SK-N-SH (cell line): ENCODE data around the gene TBC1D5. TPM values are rescaled to one million over a fixed set of nuclear protein-coding genes. Genes with fewer than 3 reads are reported as not detected.

Source experiments
- CTCF ChIA-PET: fragments of 300-600, 350-600 bp; formaldehyde crosslinking; extraction: SDS; loops from one replicate; lab custom pipeline; 2021; lab: Yijun Ruan, JAX
- POLR2A ChIA-PET: fragments of 350-600 bp; sonication (Branson Sonifier 250); formaldehyde crosslinking; extraction: SDS; loops from one replicate; lab custom pipeline; 2020; ENCODE audit warnings: antibody characterized with exemption, inconsistent platforms; lab: Yijun Ruan, JAX
- DNase-seq: peaks from one replicate; pipeline ENCODE4 v3.0.0; 2012
- H2AFZ ChIP-seq: fragments of 200-600 bp; sonication (generic); 2 replicates; pipeline ENCODE4 v1.8.1; 2016; ENCODE audit warnings: antibody characterized with exemption, mild to moderate bottlenecking, low read depth
- H3F3A ChIP-seq: fragments of 200-600 bp; sonication (generic); replicated peaks from 2 replicates; pipeline ENCODE3; 2016; ENCODE audit warnings: antibody characterized with exemption, mild to moderate bottlenecking; ENCODE audit not compliant: insufficient read depth
- H3K27ac ChIP-seq, 2 experiments: fragments of 200-500 bp in 1 of 2; fragments of 200-600 bp in 1 of 2; sonication (Bioruptor generic) in 1 of 2; sonication (generic), shearing (Covaris generic) in 1 of 2; 2 replicates each; pipeline versions ENCODE4 v1.5.1 to v1.6.1; 2014 to 2016; ENCODE audit warnings: low read depth in 2 of 2, inconsistent platforms in 1 of 2, low read length in 1 of 2, mild to moderate bottlenecking in 1 of 2, mixed read lengths in 1 of 2
- H3K27me3 ChIP-seq: fragments of 200-600 bp; sonication (generic), shearing (Covaris generic); 2 replicates; pipeline ENCODE4 v1.6.1; 2016; ENCODE audit warnings: mixed run types; ENCODE audit not compliant: insufficient read depth
- H3K36me3 ChIP-seq, 2 experiments: fragments of 200-500 bp in 1 of 2; fragments of 200-600 bp in 1 of 2; sonication (Bioruptor generic) in 1 of 2; sonication (generic) in 1 of 2; replicated peaks in 1 of 2; 2 replicates each; pipeline versions ENCODE3 to v1.5.1; 2014 to 2016; ENCODE audit warnings: low read length in 1 of 2, mild to moderate bottlenecking in 1 of 2; ENCODE audit not compliant: insufficient read depth in 2 of 2, control insufficient read depth in 1 of 2
- H3K4me1 ChIP-seq, 2 experiments: fragments of 200-500 bp in 1 of 2; fragments of 200-600 bp in 1 of 2; sonication (Bioruptor generic) in 1 of 2; sonication (generic), shearing (Covaris generic) in 1 of 2; 2 replicates each; pipeline versions ENCODE4 v1.5.1 to v1.6.1; 2014 to 2016; ENCODE audit warnings: low read depth in 1 of 2, low read length in 1 of 2, mixed run types in 1 of 2; ENCODE audit not compliant: insufficient read depth in 2 of 2, control insufficient read depth in 1 of 2
- H3K4me2 ChIP-seq: fragments of 200-600 bp; sonication (generic), shearing (Covaris generic); 2 replicates; pipeline ENCODE4 v1.6.1; 2017; ENCODE audit warnings: mixed run types
- H3K4me3 ChIP-seq, 2 experiments: fragments of 200-500 bp in 1 of 2; fragments of 200-600 bp in 1 of 2; sonication (Bioruptor generic) in 1 of 2; sonication (generic), shearing (Covaris generic) in 1 of 2; 2 replicates each; pipeline versions ENCODE4 v1.5.1 to v1.8.1; 2014 to 2016; ENCODE audit warnings: low read depth in 2 of 2, inconsistent platforms in 1 of 2, low read length in 1 of 2, mild to moderate bottlenecking in 1 of 2, mixed read lengths in 1 of 2, moderate library complexity in 1 of 2
- H3K79me2 ChIP-seq: fragments of 200-600 bp; sonication (generic); 2 replicates; pipeline ENCODE4 v1.8.1; 2017; ENCODE audit warnings: mild to moderate bottlenecking; ENCODE audit not compliant: insufficient read depth
- H3K9ac ChIP-seq: fragments of 200-600 bp; sonication (generic); 2 replicates; pipeline ENCODE4 v1.6.1; 2017; ENCODE audit warnings: mixed run types
- H3K9me2 ChIP-seq: fragments of 200-600 bp; sonication (generic); 2 replicates; pipeline ENCODE4 v1.6.1; 2017; ENCODE audit warnings: mixed run types
- H3K9me3 ChIP-seq: fragments of 200-600 bp; sonication (generic); 2 replicates; pipeline ENCODE4 v1.6.1; 2017; ENCODE audit warnings: mixed run types, mild to moderate bottlenecking, moderate library complexity
- H4K20me1 ChIP-seq: fragments of 200-600 bp; sonication (generic); 2 replicates; pipeline ENCODE4 v1.6.1; 2017; ENCODE audit warnings: mild to moderate bottlenecking, mixed run types; ENCODE audit not compliant: insufficient read depth
- CHD2 ChIP-seq: fragments of 150-350 bp; IDR thresholded peaks from 2 replicates; pipeline ENCODE4 v1.6.1; 2018; ENCODE audit warnings: low read length; ENCODE audit not compliant: partially characterized antibody
- ELF1 ChIP-seq: IDR thresholded peaks from 2 replicates; pipeline ENCODE4 v1.4.0; 2012
- EP300 ChIP-seq, 2 experiments: IDR thresholded peaks; 2 replicates each; pipeline versions ENCODE4 v1.4.0 to v1.6.1; 2012; ENCODE audit warnings: borderline replicate concordance in 1 of 2, low read depth in 1 of 2, low read length in 1 of 2
- EZH2phosphoT487 ChIP-seq: fragments of 200-600 bp; sonication (generic); IDR thresholded peaks from 2 replicates; pipeline ENCODE4 v1.6.1; 2017; ENCODE audit warnings: low read depth, mixed run types, mild to moderate bottlenecking, antibody characterized with exemption, moderate library complexity, borderline replicate concordance
- FOXJ3 ChIP-seq: sonication (generic); formaldehyde crosslinking; IDR thresholded peaks from 2 replicates; pipeline ENCODE4 v1.5.1; 2020; ENCODE audit warnings: mild to moderate bottlenecking, missing genetic modification reagents
- FOXM1 ChIP-seq: IDR thresholded peaks from 2 replicates; pipeline ENCODE4 v1.4.0; 2012; ENCODE audit warnings: low read depth, mild to moderate bottlenecking
- MEF2A ChIP-seq: IDR thresholded peaks from 2 replicates; pipeline ENCODE4 v1.4.0; 2012; ENCODE audit warnings: low read depth, borderline replicate concordance
- NRF1 ChIP-seq: IDR thresholded peaks from 2 replicates; pipeline ENCODE4 v1.6.1; 2012; ENCODE audit warnings: low read depth, mild to moderate bottlenecking, low read length
- POLR2AphosphoS5 ChIP-seq: IDR thresholded peaks from 2 replicates; pipeline ENCODE4 v1.6.1; 2012; ENCODE audit warnings: low read depth, low read length
- RAD21 ChIP-seq: IDR thresholded peaks from 2 replicates; pipeline ENCODE4 v1.6.1; 2012; ENCODE audit warnings: mild to moderate bottlenecking, low read length
- RFX5 ChIP-seq: IDR thresholded peaks from 2 replicates; pipeline ENCODE4 v1.6.1; 2012; ENCODE audit warnings: mild to moderate bottlenecking, improper control_type of control experiment, low read length
- RXRA ChIP-seq: IDR thresholded peaks from 2 replicates; pipeline ENCODE4 v1.4.0; 2012; ENCODE audit warnings: low read depth, mild to moderate bottlenecking, borderline replicate concordance
- SIN3A ChIP-seq: IDR thresholded peaks from 2 replicates; pipeline ENCODE4 v1.6.1; 2012; ENCODE audit warnings: low read depth, mild to moderate bottlenecking, low read length, moderate library complexity, borderline replicate concordance
- TAF1 ChIP-seq: IDR thresholded peaks from 2 replicates; pipeline ENCODE4 v1.6.1; 2012; ENCODE audit warnings: low read depth, mild to moderate bottlenecking, low read length, moderate library complexity, borderline replicate concordance
- YY1 ChIP-seq: IDR thresholded peaks from 2 replicates; pipeline ENCODE4 v1.4.0; 2012; ENCODE audit warnings: low read depth, mild to moderate bottlenecking
- WGBS: methylation state at CpG from one replicate; pipeline ENCODE4 v1.1.6; 2017; ENCODE audit warnings: low lambda C conversion rate; 5-methylcytosine and 5-hydroxymethylcytosine counted together
- polyA plus RNA-seq, 3 experiments: library from polyadenylated mRNA; depleted of rRNA; stranded (reverse); fragments of >200 nt; gene quantifications; 2 replicates each; pipeline ENCODE4 v1.2.3, GENCODE V29; 2012
- TF ChIP-seq, protein P1 (sequence below): fragments of 200-600 bp; sonication (generic); IDR thresholded peaks from 2 replicates; pipeline ENCODE4 v1.6.1; 2017; ENCODE audit warnings: antibody characterized with exemption, mild to moderate bottlenecking, moderate library complexity
- TF ChIP-seq, protein P2 (sequence below): fragments of 150-350 bp; IDR thresholded peaks from 2 replicates; pipeline ENCODE4 v1.6.1; 2016; ENCODE audit warnings: mild to moderate bottlenecking, low read depth, low read length
- TF ChIP-seq, protein P3 (sequence below): IDR thresholded peaks from 2 replicates; pipeline ENCODE4 v1.6.1; 2012; ENCODE audit warnings: mild to moderate bottlenecking, low read depth, low read length, moderate library complexity
- TF ChIP-seq, protein P4 (sequence below): IDR thresholded peaks from 2 replicates; pipeline ENCODE4 v1.4.0; 2012; ENCODE audit warnings: low read depth, borderline replicate concordance

Gene TBC1D5
- polyA plus RNA-seq, 1 of the 3 experiments (the other 2 are of a cell fraction): 19.5 TPM

- no peak overlapping the region for H3K4me2 ChIP-seq
- H3K9ac ChIP-seq: no peak overlapping the region
- POLR2A ChIA-PET: no interaction called here
- no peak overlapping the region for H3K27ac ChIP-seq
- no peaks in the 10 kb centered on the region; a peak in 1 of 4 replicates for H3K4me1 ChIP-seq
- no peak overlapping the region for H2AFZ ChIP-seq
- TF ChIP-seq EP300 (IDR thresholded peaks at IDR 0.05; ENCODE audit: borderline replicate concordance in 1 of 2, low read depth in 1 of 2, low read length in 1 of 2) (no peak), EZH2phosphoT487 (no peak), POLR2AphosphoS5 (no peak), FOXJ3 (no peak), CHD2 (no peak), RFX5 (no peak), FOXM1 (no peak), SIN3A (no peak)
- TF ChIP-seq, protein P1, sequence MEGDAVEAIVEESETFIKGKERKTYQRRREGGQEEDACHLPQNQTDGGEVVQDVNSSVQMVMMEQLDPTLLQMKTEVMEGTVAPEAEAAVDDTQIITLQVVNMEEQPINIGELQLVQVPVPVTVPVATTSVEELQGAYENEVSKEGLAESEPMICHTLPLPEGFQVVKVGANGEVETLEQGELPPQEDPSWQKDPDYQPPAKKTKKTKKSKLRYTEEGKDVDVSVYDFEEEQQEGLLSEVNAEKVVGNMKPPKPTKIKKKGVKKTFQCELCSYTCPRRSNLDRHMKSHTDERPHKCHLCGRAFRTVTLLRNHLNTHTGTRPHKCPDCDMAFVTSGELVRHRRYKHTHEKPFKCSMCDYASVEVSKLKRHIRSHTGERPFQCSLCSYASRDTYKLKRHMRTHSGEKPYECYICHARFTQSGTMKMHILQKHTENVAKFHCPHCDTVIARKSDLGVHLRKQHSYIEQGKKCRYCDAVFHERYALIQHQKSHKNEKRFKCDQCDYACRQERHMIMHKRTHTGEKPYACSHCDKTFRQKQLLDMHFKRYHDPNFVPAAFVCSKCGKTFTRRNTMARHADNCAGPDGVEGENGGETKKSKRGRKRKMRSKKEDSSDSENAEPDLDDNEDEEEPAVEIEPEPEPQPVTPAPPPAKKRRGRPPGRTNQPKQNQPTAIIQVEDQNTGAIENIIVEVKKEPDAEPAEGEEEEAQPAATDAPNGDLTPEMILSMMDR: no peak
- TF ChIP-seq, protein P2, sequence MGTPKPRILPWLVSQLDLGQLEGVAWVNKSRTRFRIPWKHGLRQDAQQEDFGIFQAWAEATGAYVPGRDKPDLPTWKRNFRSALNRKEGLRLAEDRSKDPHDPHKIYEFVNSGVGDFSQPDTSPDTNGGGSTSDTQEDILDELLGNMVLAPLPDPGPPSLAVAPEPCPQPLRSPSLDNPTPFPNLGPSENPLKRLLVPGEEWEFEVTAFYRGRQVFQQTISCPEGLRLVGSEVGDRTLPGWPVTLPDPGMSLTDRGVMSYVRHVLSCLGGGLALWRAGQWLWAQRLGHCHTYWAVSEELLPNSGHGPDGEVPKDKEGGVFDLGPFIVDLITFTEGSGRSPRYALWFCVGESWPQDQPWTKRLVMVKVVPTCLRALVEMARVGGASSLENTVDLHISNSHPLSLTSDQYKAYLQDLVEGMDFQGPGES: no peak
- H3F3A ChIP-seq: peaks cover 2% of the 10 kb centered on the region
- no peak for DNase-seq
- 94% methylated on average over 6 of the region's 16 CpGs for WGBS
- H3K4me3 ChIP-seq: no peak overlapping the region
- H3K79me2 ChIP-seq: no peaks in the 10 kb centered on the region
- no peaks in the 10 kb centered on the region for H3K36me3 ChIP-seq
- CTCF ChIA-PET: interaction anchor here (1.3 to 1.5 kb wide), 3 partner anchors 10 to 206 kb away, joined by 3 to 5 read pairs (median 4); no protein-coding TSS in a partner anchor
- H3K9me2 ChIP-seq: no peaks in the 10 kb centered on the region
- no peaks in the 10 kb centered on the region for H3K27me3 ChIP-seq
- H4K20me1 ChIP-seq: no peaks in the 10 kb centered on the region
- no peaks in the 10 kb centered on the region for H3K9me3 ChIP-seq
Observed at GRCh38 chr3:17479681-17480405, 262.6 kb downstream of the TBC1D5 start.

DNA sequence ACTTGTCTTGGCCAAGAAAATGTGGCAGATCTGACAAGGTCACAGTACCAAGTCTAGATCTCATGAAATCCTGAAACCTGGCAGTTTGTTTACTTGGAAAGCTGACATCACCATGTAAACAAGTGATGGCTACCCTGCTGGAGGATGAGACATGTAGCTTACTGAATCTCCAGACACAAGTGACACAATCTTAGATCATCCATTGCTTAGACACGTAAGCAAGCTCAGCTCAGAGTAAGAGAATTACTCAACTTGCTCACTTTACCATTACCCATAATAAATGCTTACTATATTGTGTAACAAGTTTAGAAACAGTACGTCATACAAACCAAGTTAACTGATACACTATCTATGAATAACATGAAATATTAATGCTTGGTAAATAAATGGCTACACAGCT lies 263.8 kb downstream of the TBC1D5 start:
- Histone ChIP-seq H3K9ac (no peak overlapping the region), H4K20me1 (no peaks in the 10 kb centered on the region), H3K9me3 (no peaks in the 10 kb centered on the region), H3K4me1 (no peaks in the 10 kb centered on the region; a peak in 1 of 4 replicates), H3F3A (peaks cover 6% of the 10 kb centered on the region), H3K27ac (no peak overlapping the region), H3K4me3 (no peak overlapping the region), H3K4me2 (no peak overlapping the region), H3K9me2 (no peaks in the 10 kb centered on the region), H2AFZ (no peak overlapping the region), H3K36me3 (no peaks in the 10 kb centered on the region), H3K27me3 (no peaks in the 10 kb centered on the region), H3K79me2 (no peaks in the 10 kb centered on the region)
- no peak for DNase-seq
- TF ChIP-seq EZH2phosphoT487 (no peak), RXRA (no peak), RAD21 (no peak), MEF2A (no peak), NRF1 (no peak), FOXJ3 (no peak), TAF1 (no peak), ELF1 (no peak), YY1 (no peak)
- TF ChIP-seq, protein P3, sequence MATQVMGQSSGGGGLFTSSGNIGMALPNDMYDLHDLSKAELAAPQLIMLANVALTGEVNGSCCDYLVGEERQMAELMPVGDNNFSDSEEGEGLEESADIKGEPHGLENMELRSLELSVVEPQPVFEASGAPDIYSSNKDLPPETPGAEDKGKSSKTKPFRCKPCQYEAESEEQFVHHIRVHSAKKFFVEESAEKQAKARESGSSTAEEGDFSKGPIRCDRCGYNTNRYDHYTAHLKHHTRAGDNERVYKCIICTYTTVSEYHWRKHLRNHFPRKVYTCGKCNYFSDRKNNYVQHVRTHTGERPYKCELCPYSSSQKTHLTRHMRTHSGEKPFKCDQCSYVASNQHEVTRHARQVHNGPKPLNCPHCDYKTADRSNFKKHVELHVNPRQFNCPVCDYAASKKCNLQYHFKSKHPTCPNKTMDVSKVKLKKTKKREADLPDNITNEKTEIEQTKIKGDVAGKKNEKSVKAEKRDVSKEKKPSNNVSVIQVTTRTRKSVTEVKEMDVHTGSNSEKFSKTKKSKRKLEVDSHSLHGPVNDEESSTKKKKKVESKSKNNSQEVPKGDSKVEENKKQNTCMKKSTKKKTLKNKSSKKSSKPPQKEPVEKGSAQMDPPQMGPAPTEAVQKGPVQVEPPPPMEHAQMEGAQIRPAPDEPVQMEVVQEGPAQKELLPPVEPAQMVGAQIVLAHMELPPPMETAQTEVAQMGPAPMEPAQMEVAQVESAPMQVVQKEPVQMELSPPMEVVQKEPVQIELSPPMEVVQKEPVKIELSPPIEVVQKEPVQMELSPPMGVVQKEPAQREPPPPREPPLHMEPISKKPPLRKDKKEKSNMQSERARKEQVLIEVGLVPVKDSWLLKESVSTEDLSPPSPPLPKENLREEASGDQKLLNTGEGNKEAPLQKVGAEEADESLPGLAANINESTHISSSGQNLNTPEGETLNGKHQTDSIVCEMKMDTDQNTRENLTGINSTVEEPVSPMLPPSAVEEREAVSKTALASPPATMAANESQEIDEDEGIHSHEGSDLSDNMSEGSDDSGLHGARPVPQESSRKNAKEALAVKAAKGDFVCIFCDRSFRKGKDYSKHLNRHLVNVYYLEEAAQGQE: no peak
- TF ChIP-seq, protein P4, sequence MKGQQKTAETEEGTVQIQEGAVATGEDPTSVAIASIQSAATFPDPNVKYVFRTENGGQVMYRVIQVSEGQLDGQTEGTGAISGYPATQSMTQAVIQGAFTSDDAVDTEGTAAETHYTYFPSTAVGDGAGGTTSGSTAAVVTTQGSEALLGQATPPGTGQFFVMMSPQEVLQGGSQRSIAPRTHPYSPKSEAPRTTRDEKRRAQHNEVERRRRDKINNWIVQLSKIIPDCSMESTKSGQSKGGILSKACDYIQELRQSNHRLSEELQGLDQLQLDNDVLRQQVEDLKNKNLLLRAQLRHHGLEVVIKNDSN: no peak
- POLR2A ChIA-PET: no interaction called here
- WGBS: 50% methylated on average over 2 of the region's 2 CpGs
- CTCF ChIA-PET: no interaction called here
